Measurements from ENCODE around the gene GRIN2A.

Gene GRIN2A

DNA sequence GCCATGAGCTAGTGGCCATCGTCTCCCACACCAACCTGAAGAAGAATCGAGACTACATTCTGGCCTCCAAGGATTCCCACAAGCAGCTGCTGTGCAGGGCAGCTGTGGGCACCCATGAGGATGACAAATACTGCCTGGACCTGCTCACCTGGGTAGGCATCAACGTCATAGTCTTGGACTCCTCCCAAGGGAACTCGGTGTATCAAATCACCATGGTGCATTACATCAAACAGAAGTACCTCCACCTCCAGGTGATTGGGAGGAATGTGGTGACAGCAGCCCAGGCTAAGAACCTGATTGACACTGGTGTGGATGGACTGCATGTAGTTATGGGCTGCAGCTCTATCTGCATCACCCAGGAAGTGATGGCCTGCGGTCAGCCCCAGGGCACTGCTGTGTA is 70.2 kb downstream of the GRIN2A start:
- Histone ChIP-seq H3K4me3 (ENCODE audit: extremely low read depth, insufficient read depth, low read length, poor library complexity, severe bottlenecking) (no peak overlapping the region), H3K9me3 (ENCODE audit: control insufficient read depth, low read length) (no peaks in the 10 kb centered on the region), H3K36me3 (ENCODE audit: control insufficient read depth, insufficient read depth, low read length) (no peaks in the 10 kb centered on the region), H3K27ac (ENCODE audit: low read depth, low read length, severe bottlenecking) (no peak overlapping the region), H3K4me1 (ENCODE audit: control insufficient read depth, insufficient read depth, low read length, poor library complexity, severe bottlenecking) (no peaks in the 10 kb centered on the region)
- WGBS, 2 experiments (ENCODE audit: insufficient coverage in 2 of 2): 98 to 100% methylated on average over 3 to 4 of the region's 5 CpGs

DNA sequence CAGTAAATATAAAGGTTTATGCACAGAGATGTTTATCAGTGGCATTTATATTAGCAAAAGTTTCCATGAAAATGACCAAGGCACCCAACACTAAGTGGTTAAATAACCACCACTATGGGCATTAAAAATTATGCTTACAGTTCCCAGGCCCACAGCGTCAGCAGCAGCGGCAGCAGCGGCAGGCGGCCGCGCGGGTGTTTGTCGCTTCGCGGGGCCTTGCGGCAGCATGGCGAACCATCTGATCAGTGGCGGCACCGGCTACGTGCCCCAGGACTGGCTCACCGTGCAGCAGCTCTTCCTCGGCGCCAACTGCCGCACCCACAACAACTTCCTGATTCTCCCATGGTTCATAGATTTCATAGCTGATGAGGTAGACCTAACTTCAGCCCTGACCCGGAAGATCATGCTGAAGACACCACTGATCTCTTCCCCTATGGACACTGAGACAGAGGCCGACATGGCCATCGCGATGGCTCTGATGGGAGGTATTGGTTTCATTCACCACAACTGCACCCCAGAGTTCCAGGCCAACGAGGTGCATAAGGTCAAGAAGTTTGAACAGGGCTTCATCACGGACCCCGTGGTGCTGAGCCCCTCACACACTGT is 71.0 kb downstream of the GRIN2A start:
- no peak overlapping the region for H3K4me3 ChIP-seq (ENCODE audit: extremely low read depth, insufficient read depth, low read length, poor library complexity, severe bottlenecking)
- no peak overlapping the region for H3K27ac ChIP-seq (ENCODE audit: low read depth, low read length, severe bottlenecking)
- WGBS, 2 experiments (ENCODE audit: insufficient coverage in 2 of 2): 91 to 100% methylated on average over 11 to 18 of the region's 26 CpGs
- H3K4me1 ChIP-seq (ENCODE audit: control insufficient read depth, insufficient read depth, low read length, poor library complexity, severe bottlenecking): no peaks in the 10 kb centered on the region
- H3K9me3 ChIP-seq (ENCODE audit: control insufficient read depth, low read length): no peaks in the 10 kb centered on the region
- no peaks in the 10 kb centered on the region for H3K36me3 ChIP-seq (ENCODE audit: control insufficient read depth, insufficient read depth, low read length)

DNA sequence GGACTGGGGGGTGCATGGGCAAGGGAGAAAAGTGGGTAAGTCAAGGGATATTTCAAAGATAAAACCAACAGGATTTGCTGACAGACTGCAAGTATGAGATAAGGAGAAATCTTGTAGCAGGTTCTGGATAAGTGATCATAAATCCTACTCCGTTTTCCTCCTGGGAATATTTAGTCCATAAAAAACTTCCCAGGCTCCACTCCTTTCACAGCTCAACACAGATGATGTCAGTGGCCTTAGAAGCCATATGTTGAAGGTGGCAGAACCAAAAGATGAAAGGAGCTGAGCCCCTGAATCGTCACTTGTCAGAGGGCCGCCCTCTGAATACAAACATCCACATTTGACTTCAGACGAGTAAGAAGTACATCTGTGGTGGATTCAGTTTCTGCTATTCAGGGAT is 71.7 kb downstream of the GRIN2A start:
- Histone ChIP-seq H3K27ac (ENCODE audit: low read depth, low read length, severe bottlenecking) (no peak overlapping the region), H3K36me3 (ENCODE audit: control insufficient read depth, insufficient read depth, low read length) (no peaks in the 10 kb centered on the region), H3K9me3 (ENCODE audit: control insufficient read depth, low read length) (no peaks in the 10 kb centered on the region), H3K4me1 (ENCODE audit: control insufficient read depth, insufficient read depth, low read length, poor library complexity, severe bottlenecking) (no peaks in the 10 kb centered on the region), H3K4me3 (ENCODE audit: extremely low read depth, insufficient read depth, low read length, poor library complexity, severe bottlenecking) (no peak overlapping the region)
- WGBS, 2 experiments (ENCODE audit: insufficient coverage in 2 of 2): 100% methylated on average over 2 of the region's 4 CpGs; no CpG with 5 or more reads in 1 of the 2 experiments

DNA sequence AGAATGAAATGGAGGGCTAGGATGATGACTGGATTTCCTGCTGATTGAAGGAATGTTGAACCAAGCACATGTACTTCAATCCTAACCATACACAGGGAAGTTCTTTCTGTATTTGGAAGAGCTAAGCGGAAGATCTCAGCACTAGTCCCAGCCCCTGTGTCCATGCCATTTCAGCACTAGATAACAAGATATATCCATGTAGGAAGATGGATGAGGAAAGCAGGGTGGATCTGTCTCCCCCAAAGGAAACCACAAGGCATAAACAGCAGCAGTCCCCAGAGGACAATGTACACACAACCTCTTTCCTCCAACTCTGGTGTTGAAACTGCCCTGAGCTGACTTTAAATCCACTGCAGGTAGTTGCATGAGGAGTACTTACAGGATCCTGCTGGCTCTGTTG is 75.1 kb downstream of the GRIN2A start:
- Histone ChIP-seq H3K4me1 (ENCODE audit: control insufficient read depth, insufficient read depth, low read length, poor library complexity, severe bottlenecking) (peaks cover 8% of the 10 kb centered on the region), H3K36me3 (ENCODE audit: control insufficient read depth, insufficient read depth, low read length) (no peaks in the 10 kb centered on the region), H3K9me3 (ENCODE audit: control insufficient read depth, low read length) (no peaks in the 10 kb centered on the region), H3K4me3 (ENCODE audit: extremely low read depth, insufficient read depth, low read length, poor library complexity, severe bottlenecking) (no peak overlapping the region), H3K27ac (ENCODE audit: low read depth, low read length, severe bottlenecking) (no peak overlapping the region)
- no CpG with 5 or more reads among the region's 1 CpG for WGBS, 2 experiments (ENCODE audit: insufficient coverage in 2 of 2)

DNA sequence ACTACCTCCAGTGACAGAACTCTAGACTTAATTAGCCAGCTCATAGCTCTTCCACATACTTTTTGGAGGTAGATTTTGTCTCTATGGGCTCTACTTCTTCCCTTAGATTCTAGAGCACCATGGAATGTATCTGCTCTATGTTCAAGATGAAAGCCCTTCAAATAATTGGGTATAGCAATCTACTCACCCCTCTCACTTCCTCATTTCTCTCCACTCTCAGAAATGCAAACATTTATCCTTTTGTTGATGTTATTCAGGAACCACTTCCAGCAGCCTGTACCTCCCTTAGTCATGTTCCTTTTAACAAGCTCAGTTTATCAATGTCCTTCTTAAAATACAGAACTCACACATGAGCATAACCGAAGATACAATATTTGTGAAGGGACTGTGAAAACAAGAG is 78.5 kb downstream of the GRIN2A start:
- Histone ChIP-seq H3K4me1 (ENCODE audit: control insufficient read depth, insufficient read depth, low read length, poor library complexity, severe bottlenecking) (peaks cover 8% of the 10 kb centered on the region), H3K36me3 (ENCODE audit: control insufficient read depth, insufficient read depth, low read length) (no peaks in the 10 kb centered on the region), H3K27ac (ENCODE audit: low read depth, low read length, severe bottlenecking) (no peak overlapping the region), H3K4me3 (ENCODE audit: extremely low read depth, insufficient read depth, low read length, poor library complexity, severe bottlenecking) (no peak overlapping the region), H3K9me3 (ENCODE audit: control insufficient read depth, low read length) (peaks cover 5% of the 10 kb centered on the region)
- no CpG with 5 or more reads among the region's 1 CpG for WGBS, 2 experiments (ENCODE audit: insufficient coverage in 2 of 2)

DNA sequence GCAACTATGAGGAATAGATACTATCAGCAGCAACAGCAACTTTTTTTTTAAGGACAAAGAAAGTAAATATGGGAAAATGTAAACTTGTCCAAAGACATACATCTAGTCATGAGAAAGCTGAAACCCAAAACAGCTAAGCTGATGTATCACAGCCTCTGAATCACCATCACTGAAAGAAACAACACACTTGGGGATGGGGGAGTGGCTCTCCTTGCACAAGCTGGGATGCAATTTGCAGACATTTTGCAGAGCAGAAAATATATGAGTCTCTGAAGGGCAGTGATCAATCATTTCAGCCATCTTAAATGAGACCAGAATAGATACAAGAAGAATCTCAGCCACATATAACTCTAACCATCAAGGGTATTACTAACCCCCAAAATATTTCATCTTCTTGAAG is 79.1 kb downstream of the GRIN2A start:
- Histone ChIP-seq H3K36me3 (ENCODE audit: control insufficient read depth, insufficient read depth, low read length) (no peaks in the 10 kb centered on the region), H3K4me1 (ENCODE audit: control insufficient read depth, insufficient read depth, low read length, poor library complexity, severe bottlenecking) (peaks cover 8% of the 10 kb centered on the region), H3K4me3 (ENCODE audit: extremely low read depth, insufficient read depth, low read length, poor library complexity, severe bottlenecking) (no peak overlapping the region), H3K9me3 (ENCODE audit: control insufficient read depth, low read length) (peaks cover 5% of the 10 kb centered on the region), H3K27ac (ENCODE audit: low read depth, low read length, severe bottlenecking) (no peak overlapping the region)

DNA sequence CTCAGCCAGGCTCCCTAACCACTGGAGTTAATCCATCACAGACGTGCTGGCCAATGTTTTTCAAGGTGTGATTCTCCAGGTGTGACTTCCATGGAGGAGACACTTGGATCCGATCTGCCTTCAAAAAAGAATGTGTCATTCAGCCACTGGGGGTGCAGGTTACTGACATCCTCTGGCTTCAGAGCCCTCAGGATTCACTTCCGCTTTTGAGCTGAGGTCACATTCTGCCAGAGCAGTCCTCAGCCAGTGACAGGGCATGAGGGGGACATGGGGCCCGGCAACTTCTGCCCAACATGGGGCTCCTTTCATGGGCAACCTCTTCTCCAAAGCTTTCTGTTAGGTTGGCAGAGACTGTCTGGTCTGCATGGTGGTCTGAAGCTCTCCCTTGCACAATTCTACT is 81.4 kb downstream of the GRIN2A start:
- no peaks in the 10 kb centered on the region for H3K36me3 ChIP-seq (ENCODE audit: control insufficient read depth, insufficient read depth, low read length)
- peaks cover 5% of the 10 kb centered on the region for H3K9me3 ChIP-seq (ENCODE audit: control insufficient read depth, low read length)
- no peak overlapping the region for H3K4me3 ChIP-seq (ENCODE audit: extremely low read depth, insufficient read depth, low read length, poor library complexity, severe bottlenecking)
- 66 to 79% methylated on average over 4 of the region's 4 CpGs for WGBS, 2 experiments (ENCODE audit: insufficient coverage in 2 of 2)
- no peak overlapping the region for H3K27ac ChIP-seq (ENCODE audit: low read depth, low read length, severe bottlenecking)
- peaks cover 13% of the 10 kb centered on the region for H3K4me1 ChIP-seq (ENCODE audit: control insufficient read depth, insufficient read depth, low read length, poor library complexity, severe bottlenecking)

DNA sequence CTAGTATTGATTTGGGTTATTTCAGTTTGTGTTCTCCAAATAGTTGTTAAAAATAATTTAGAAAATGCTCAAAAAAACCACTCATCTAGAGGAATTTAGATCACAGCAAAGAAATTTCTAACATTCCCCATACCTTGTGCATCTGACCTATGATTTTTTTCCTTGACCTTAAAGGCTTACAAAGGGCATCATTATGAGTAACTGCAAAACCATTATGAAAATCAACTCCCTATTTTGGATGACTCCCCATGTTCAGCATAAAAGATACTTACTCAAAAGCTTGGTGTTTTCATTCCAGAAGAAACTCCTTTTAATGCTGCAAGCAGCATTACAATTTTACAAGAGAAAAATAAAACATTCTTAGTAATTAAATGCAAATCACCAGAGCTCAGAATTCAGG is 83.2 kb downstream of the GRIN2A start:
- Histone ChIP-seq H3K4me1 (ENCODE audit: control insufficient read depth, insufficient read depth, low read length, poor library complexity, severe bottlenecking) (peaks cover 13% of the 10 kb centered on the region), H3K27ac (ENCODE audit: low read depth, low read length, severe bottlenecking) (no peak overlapping the region), H3K9me3 (ENCODE audit: control insufficient read depth, low read length) (peaks cover 5% of the 10 kb centered on the region), H3K36me3 (ENCODE audit: control insufficient read depth, insufficient read depth, low read length) (no peaks in the 10 kb centered on the region), H3K4me3 (ENCODE audit: extremely low read depth, insufficient read depth, low read length, poor library complexity, severe bottlenecking) (no peak overlapping the region)

DNA sequence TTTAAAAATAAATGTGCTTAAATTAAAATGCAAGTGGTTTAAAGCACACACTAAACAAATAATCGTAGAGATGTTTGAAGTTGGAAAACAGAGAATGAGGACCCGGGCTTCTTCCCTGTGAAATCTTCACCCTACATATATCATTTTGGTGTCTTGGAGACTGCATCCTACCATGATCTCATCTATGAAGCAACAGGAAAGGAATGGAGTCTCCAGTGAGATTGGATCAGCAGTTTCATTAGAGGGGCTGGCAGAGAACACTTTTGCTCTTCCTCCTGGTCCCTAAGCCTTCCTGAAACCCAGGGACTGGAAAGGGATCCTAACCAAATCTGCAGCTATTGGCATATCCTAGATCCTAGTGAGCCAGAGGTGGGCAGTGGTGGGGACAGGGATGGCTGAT is 85.0 kb downstream of the GRIN2A start:
- H3K36me3 ChIP-seq (ENCODE audit: control insufficient read depth, insufficient read depth, low read length): no peaks in the 10 kb centered on the region
- WGBS, 2 experiments (ENCODE audit: insufficient coverage in 2 of 2): no CpG with 5 or more reads among the region's 2 CpGs
- H3K27ac ChIP-seq (ENCODE audit: low read depth, low read length, severe bottlenecking): no peak overlapping the region
- no peak overlapping the region for H3K4me3 ChIP-seq (ENCODE audit: extremely low read depth, insufficient read depth, low read length, poor library complexity, severe bottlenecking)
- H3K9me3 ChIP-seq (ENCODE audit: control insufficient read depth, low read length): peaks cover 5% of the 10 kb centered on the region
- peaks cover 5% of the 10 kb centered on the region for H3K4me1 ChIP-seq (ENCODE audit: control insufficient read depth, insufficient read depth, low read length, poor library complexity, severe bottlenecking)

DNA sequence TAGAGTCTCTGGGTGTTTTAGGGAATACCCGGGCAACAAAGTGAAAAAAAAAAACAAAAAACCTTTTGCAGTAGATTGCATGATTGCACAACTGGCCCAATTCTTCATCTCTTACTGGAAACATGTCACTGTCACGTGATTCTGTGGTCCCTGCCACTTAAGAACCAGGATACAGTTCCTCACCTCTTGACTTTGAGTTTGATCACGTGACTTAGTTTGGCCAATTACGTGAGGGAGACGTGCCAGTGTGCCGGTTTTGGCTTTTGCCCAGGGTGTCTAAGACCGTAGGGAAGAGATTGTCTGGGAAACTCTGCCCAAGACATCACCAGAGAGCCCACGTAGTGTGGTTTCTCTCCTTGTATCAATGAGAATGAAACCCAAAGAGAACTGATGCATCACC is 88.7 kb downstream of the GRIN2A start:
- Histone ChIP-seq H3K27ac (ENCODE audit: low read depth, low read length, severe bottlenecking) (no peak overlapping the region), H3K36me3 (ENCODE audit: control insufficient read depth, insufficient read depth, low read length) (no peaks in the 10 kb centered on the region), H3K9me3 (ENCODE audit: control insufficient read depth, low read length) (no peaks in the 10 kb centered on the region), H3K4me3 (ENCODE audit: extremely low read depth, insufficient read depth, low read length, poor library complexity, severe bottlenecking) (no peak overlapping the region), H3K4me1 (ENCODE audit: control insufficient read depth, insufficient read depth, low read length, poor library complexity, severe bottlenecking) (peaks cover 11% of the 10 kb centered on the region)
- 85 to 91% methylated on average over 6 to 8 of the region's 8 CpGs for WGBS, 2 experiments (ENCODE audit: insufficient coverage in 2 of 2)

DNA sequence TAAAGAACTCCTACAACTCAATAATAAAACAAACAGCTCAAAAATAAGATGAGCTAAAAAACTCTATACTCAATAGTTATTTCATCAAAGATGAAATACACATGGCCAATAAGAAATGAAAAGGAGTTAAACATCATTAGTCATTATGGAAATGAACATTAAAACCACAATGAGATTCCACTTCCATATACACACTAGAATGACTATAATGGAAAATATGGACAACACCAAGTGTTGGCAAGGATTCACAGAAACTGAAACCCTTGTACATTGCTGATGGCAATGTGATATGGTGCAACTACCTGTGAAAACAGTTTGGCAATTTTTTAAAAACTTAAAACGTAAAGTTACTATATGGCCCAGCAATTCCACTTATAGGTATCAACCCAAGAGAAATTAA is 91.4 kb downstream of the GRIN2A start:
- no peaks in the 10 kb centered on the region for H3K36me3 ChIP-seq (ENCODE audit: control insufficient read depth, insufficient read depth, low read length)
- H3K4me3 ChIP-seq (ENCODE audit: extremely low read depth, insufficient read depth, low read length, poor library complexity, severe bottlenecking): no peak overlapping the region
- no peaks in the 10 kb centered on the region for H3K9me3 ChIP-seq (ENCODE audit: control insufficient read depth, low read length)
- H3K27ac ChIP-seq (ENCODE audit: low read depth, low read length, severe bottlenecking): no peak overlapping the region
- WGBS, 2 experiments (ENCODE audit: insufficient coverage in 2 of 2): 100% methylated on average over 1 of the region's 1 CpG; no CpG with 5 or more reads in 1 of the 2 experiments
- H3K4me1 ChIP-seq (ENCODE audit: control insufficient read depth, insufficient read depth, low read length, poor library complexity, severe bottlenecking): peaks cover 11% of the 10 kb centered on the region
